SK-N-MC (cell line): ENCODE data around the gene MYZAP.

Source experiments
- DNase-seq: peaks from one replicate; pipeline ENCODE4 v3.0.0-alpha.2; 2011; ENCODE audit warnings: low read depth, low spot score
- H3K27ac ChIP-seq: fragments of 200-600 bp; sonication (generic); 2 replicates; pipeline ENCODE4 v1.5.1; 2016; ENCODE audit warnings: mixed run types
- H3K36me3 ChIP-seq: fragments of 200-600 bp; sonication (generic); 2 replicates; pipeline ENCODE4 v1.6.1; 2017; ENCODE audit warnings: antibody characterized with exemption, low read length, mixed read lengths; ENCODE audit not compliant: insufficient read depth
- H3K4me3 ChIP-seq: fragments of 200-600 bp; sonication (generic); 2 replicates; pipeline ENCODE4 v1.5.1; 2016
- H3K9ac ChIP-seq: fragments of 200-600 bp; sonication (generic); 2 replicates; pipeline ENCODE4 v1.8.0; 2017; ENCODE audit warnings: mixed run types, mixed read lengths; ENCODE audit not compliant: insufficient read length
- H3K9me3 ChIP-seq: fragments of 200-600 bp; sonication (generic); 2 replicates; pipeline ENCODE4 v1.6.1; 2017; ENCODE audit warnings: low read depth, mild to moderate bottlenecking, antibody characterized with exemption, low read length, moderate library complexity, mixed read lengths
- EZH2 ChIP-seq: fragments of 200-600 bp; sonication (generic); IDR thresholded peaks from one replicate; pipeline ENCODE4 v1.6.1; 2017; ENCODE audit warnings: antibody characterized with exemption
- FOXP2 ChIP-seq: optimal IDR thresholded peaks from 2 replicates; pipeline ENCODE3; 2011; ENCODE audit warnings: mild to moderate bottlenecking, moderate library complexity; ENCODE audit not compliant: insufficient read depth; ENCODE audit errors: extremely low read length, control extremely low read depth
- POLR2AphosphoS5 ChIP-seq: IDR thresholded peaks from 2 replicates; pipeline ENCODE4 v1.6.1; 2012; ENCODE audit warnings: mild to moderate bottlenecking, low read depth, low read length, borderline replicate concordance

The MYZAP gene

DNA sequence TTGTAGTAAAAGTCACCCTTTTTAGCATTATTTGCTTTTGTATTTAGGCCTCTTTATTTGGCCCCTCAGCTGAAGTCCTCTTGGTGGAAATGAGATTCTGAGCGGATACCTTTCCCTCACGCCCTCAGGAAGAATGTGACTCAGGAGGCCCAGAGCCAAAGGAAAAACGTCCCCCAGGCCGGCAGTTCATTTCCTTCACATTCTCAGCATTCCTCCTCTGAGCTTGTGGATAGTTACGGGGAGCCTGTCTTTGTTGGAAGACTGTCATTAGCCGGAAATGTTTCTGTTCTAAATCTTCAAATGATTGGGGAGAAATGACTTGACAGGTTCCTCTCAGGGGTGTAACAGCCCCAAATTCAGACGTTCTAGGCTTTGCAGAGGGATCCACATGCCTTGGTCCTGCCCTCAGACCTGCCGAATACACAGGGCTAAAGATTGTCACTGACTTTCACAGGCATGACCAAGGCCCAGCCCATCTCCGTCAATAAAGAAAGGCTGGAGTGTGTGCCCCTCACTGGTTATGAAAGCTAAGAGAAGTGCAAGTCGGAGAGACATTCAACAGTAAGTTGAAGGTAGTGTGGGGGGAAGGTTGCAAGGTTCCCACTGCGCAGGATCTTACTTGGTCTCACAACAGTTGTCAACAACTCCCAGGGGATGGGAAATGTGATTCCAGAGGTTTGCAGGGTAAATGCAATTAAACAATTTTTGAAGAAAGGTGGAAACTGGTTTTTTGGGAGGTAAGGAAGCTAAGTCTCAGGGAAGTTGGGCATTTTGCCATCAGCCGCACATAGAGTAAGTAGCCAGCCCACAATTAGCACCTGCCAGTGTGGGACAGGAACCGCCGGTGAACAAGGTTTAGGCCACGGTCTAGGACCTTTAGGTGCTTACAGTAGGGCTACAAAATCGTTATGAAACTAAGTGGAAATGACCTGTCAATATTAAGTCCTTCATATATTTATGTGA lies 39.7 kb upstream of the MYZAP start:
- DNase-seq: no peak
- Histone ChIP-seq H3K36me3 (no peaks in the 10 kb centered on the region), H3K27ac (peak overlapping the region; percentile 76), H3K9me3 (no peaks in the 10 kb centered on the region), H3K9ac (peak overlapping the region; percentile 40), H3K4me3 (peak overlapping the region; percentile 58)
- no peak for TF ChIP-seq POLR2AphosphoS5
- TF ChIP-seq EZH2: no peak
- no peak for TF ChIP-seq FOXP2

DNA sequence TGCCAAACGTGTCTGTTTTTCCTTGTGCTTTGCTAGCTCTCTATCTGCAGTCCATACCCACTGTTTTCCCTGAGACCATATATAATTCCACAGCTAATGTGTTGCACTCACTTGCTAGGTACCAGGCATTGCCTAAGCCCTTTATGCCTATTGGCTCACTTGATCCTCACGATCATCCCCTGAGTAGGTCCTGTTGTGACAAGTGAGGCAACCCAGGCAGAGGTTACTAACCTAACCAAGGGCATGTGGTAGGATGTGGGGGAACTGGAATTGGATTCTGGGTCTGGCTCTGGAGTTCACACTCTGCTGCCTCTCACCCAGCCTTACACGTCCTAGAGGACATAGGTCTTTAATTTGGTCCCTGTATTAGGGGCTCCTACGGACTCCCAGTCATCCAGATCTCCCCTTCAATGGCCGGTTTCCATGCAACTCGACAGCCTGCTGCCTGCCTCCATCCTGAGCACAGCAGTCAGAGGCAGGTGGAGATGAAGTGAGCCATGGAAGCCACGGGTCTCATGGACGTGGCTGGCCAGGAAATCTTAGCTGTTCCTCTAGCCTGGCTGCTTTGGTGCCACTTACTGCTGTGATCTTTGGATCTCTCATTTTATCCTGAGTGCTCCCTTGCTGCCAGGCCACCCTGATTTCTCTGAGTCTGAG lies 38.9 kb upstream of the MYZAP start:
- no peak for DNase-seq
- Histone ChIP-seq H3K9ac (no peak overlapping the region), H3K36me3 (no peaks in the 10 kb centered on the region), H3K27ac (no peak overlapping the region), H3K9me3 (no peaks in the 10 kb centered on the region), H3K4me3 (no peak overlapping the region)
- TF ChIP-seq FOXP2 (no peak), EZH2 (no peak), POLR2AphosphoS5 (no peak)

GRCh38 chr15:57553526-57553925 lies 38.2 kb upstream of the MYZAP start:
- no peak for DNase-seq
- H3K36me3 ChIP-seq: no peaks in the 10 kb centered on the region
- TF ChIP-seq EZH2 (no peak), POLR2AphosphoS5 (no peak), FOXP2 (no peak)
- H3K9me3 ChIP-seq: no peaks in the 10 kb centered on the region
- H3K9ac ChIP-seq: no peak overlapping the region
- no peak overlapping the region for H3K27ac ChIP-seq
- no peak overlapping the region for H3K4me3 ChIP-seq

DNA sequence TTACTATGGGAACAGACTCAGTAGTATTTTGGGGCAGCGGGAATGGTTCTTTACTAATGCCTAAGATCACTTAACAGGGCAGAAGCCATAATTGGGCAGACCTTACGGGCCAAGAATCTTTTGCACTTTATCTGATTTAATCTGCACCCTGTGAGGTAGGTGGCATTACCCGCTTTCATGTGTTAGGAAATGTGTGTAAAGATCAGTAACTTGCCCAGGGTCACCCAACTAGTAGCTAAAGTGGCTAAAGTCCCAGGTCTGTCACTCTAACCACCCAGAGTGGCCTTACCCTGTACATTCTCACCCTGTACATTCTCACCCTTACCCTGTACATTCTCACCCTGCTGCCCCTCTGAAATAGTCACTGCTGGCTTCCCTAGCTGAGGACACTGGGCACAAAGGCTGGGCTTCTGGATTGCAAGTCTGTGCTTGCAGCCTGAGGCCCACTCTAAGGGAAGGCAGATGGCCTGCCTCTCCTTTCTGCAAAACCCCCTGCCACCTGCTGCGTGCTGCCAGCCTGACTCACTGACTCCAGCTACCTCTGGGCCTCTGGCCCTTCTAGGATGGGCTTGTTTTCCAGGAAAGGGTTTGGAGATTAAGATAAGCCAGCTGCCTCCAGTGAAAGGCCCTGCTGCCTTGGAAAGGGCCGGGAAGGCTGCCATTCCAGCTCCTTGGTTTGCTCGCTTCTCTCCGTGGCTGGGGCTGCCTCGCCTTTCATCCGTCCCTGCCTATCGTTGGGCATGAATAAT lies 37.5 kb upstream of the MYZAP start:
- peak overlapping the region; percentile 72 for H3K27ac ChIP-seq
- no peaks in the 10 kb centered on the region for H3K36me3 ChIP-seq
- DNase-seq: no peak
- peak overlapping the region; percentile 7; the same call in 1 of the 2 replicates for H3K4me3 ChIP-seq
- H3K9me3 ChIP-seq: no peaks in the 10 kb centered on the region
- TF ChIP-seq FOXP2: no peak
- TF ChIP-seq POLR2AphosphoS5: no peak
- TF ChIP-seq EZH2: no peak
- H3K9ac ChIP-seq: peak overlapping the region; percentile 26

DNA sequence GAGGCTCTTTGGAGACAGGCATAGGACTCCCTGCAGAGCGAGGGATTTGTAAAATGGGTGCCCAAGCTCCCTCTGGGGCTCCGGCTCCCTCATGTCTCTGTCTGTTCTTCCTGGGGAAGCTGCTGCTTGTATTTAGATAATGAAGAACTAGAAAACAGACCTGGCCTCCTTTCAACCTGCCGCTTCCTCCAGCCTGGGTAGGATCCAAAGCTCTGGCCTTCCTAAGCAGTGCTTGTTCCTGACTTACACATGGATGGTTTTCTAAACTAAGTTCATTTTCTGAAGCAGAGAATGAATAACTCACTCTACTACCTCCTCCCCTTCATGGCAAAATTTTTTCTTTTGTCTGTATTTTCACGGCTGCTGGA lies 36.9 kb upstream of the MYZAP start:
- DNase-seq: no peak
- Histone ChIP-seq H3K9ac (peak overlapping the region; percentile 26), H3K9me3 (no peaks in the 10 kb centered on the region), H3K4me3 (peak overlapping the region; percentile 7; the same call in 1 of the 2 replicates), H3K36me3 (no peaks in the 10 kb centered on the region), H3K27ac (peak overlapping the region; percentile 72)
- TF ChIP-seq POLR2AphosphoS5: no peak
- no peak for TF ChIP-seq EZH2
- no peak for TF ChIP-seq FOXP2

GRCh38 chr15:57555270-57555669 lies 36.4 kb upstream of the MYZAP start:
- no peak overlapping the region for H3K4me3 ChIP-seq
- DNase-seq: no peak
- no peaks in the 10 kb centered on the region for H3K9me3 ChIP-seq
- H3K9ac ChIP-seq: no peak overlapping the region
- no peaks in the 10 kb centered on the region for H3K36me3 ChIP-seq
- no peak for TF ChIP-seq EZH2
- no peak for TF ChIP-seq POLR2AphosphoS5
- TF ChIP-seq FOXP2: no peak
- H3K27ac ChIP-seq: peak overlapping the region; percentile 72; the same call in 1 of the 2 replicates

DNA sequence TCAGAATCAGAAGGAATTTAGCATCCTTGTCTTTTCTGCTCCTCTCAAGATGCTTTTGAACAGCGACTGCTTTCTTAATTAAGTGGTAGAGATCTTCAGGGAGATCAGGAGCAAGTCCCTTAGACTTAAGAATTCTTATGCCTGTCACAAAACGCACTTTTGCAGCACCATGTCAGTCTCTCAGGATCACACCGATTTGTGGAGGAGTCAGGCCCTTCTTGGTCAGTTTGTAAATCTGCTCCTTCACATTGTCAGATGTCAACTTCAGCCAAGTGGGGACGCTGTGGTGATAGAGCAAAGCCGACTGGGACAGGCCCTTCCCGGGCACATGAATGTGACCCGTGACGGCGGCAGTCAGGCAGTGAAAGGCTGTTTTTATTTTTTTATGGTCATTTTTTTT lies 35.7 kb upstream of the MYZAP start:
- TF ChIP-seq POLR2AphosphoS5 (no peak), EZH2 (no peak), FOXP2 (no peak)
- no peaks in the 10 kb centered on the region for H3K36me3 ChIP-seq
- no peak overlapping the region for H3K27ac ChIP-seq
- no peak overlapping the region for H3K4me3 ChIP-seq
- H3K9me3 ChIP-seq: no peaks in the 10 kb centered on the region
- DNase-seq: no peak
- no peak overlapping the region for H3K9ac ChIP-seq

GRCh38 chr15:57557267-57557666 lies 34.4 kb upstream of the MYZAP start:
- Histone ChIP-seq H3K9ac (no peak overlapping the region), H3K9me3 (no peaks in the 10 kb centered on the region), H3K36me3 (no peaks in the 10 kb centered on the region), H3K4me3 (no peak overlapping the region), H3K27ac (no peak overlapping the region)
- TF ChIP-seq EZH2: no peak
- TF ChIP-seq POLR2AphosphoS5: no peak
- TF ChIP-seq FOXP2: no peak
- no peak for DNase-seq

- Histone ChIP-seq H3K9me3 (no peaks in the 10 kb centered on the region), H3K36me3 (no peaks in the 10 kb centered on the region), H3K27ac (no peak overlapping the region), H3K4me3 (no peak overlapping the region), H3K9ac (no peak overlapping the region)
- TF ChIP-seq EZH2 (no peak), POLR2AphosphoS5 (no peak), FOXP2 (no peak)
- no peak for DNase-seq
These were observed 33.9 kb upstream of the MYZAP start for GRCh38 chr15:57557810-57558209.
